Osteocyte (in vitro differentiated cells): Measurements from ENCODE around the gene PARG. TPM values are rescaled to one million over a fixed set of nuclear protein-coding genes. Genes with fewer than 3 reads are reported as not detected.

Experiments
- DNase-seq: peaks from one replicate; pipeline ENCODE4 v3.0.0; 2021; ENCODE audit warnings: mixed read lengths; ENCODE audit not compliant: unreplicated experiment; ENCODE audit errors: extremely low spot score
- H3K27ac Mint-ChIP-seq: one replicate; pipeline ENCODE4 v1.8.0; 2021; ENCODE audit warnings: mild to moderate bottlenecking, mixed read lengths; ENCODE audit not compliant: unreplicated experiment
- H3K27me3 Mint-ChIP-seq: one replicate; pipeline ENCODE4 v1.8.0; 2021; ENCODE audit warnings: mixed read lengths; ENCODE audit not compliant: unreplicated experiment
- H3K36me3 Mint-ChIP-seq: one replicate; pipeline ENCODE4 v1.8.0; 2021; ENCODE audit warnings: mixed read lengths; ENCODE audit not compliant: unreplicated experiment
- H3K4me1 Mint-ChIP-seq: one replicate; pipeline ENCODE4 v1.8.0; 2021; ENCODE audit warnings: mixed read lengths; ENCODE audit not compliant: unreplicated experiment
- H3K4me3 Mint-ChIP-seq: one replicate; pipeline ENCODE4 v1.8.0; 2021; ENCODE audit warnings: mild to moderate bottlenecking, moderate library complexity, mixed read lengths; ENCODE audit not compliant: unreplicated experiment
- H3K9me3 Mint-ChIP-seq: one replicate; pipeline ENCODE4 v1.8.0; 2021; ENCODE audit warnings: mixed read lengths; ENCODE audit not compliant: unreplicated experiment
- total RNA-seq: library from RNA; stranded (reverse); gene quantifications from 2 replicates; pipeline ENCODE4 v1.2.1, GENCODE V29; 2021
- TF ChIP-seq, protein P1 (sequence below): fragments of 200-600 bp; sonication (generic); IDR thresholded peaks from 2 replicates; pipeline ENCODE4 v1.5.0; 2021; ENCODE audit warnings: antibody characterized with exemption, mild to moderate bottlenecking, moderate library complexity

PARG gene
- total RNA-seq, 1 donor from 2014 or later: 30.7 TPM

DNA sequence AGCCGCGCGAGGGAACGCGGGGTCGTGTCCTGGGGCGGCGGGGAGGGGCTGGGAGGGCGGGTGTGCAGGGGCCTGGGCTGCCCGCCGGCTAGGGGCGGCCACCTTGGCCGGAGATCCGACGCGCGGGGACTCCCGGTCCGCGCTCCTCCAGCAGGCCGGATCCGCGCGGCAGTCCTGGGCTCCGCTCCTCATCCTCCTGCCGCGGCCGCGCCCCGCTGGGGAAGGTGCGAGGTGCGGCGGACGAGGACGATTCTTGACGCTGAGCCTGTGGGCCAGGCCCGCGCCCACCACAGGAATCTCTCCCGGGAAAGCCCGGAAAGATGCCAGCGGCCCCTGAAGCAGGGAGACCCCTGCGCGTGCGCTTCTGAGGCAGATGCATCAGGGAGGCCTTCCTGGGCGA, 173.1 kb downstream of the PARG start:
- Mint-ChIP-seq H3K4me3 (no peak overlapping the region), H3K36me3 (no peaks in the 10 kb centered on the region), H3K27ac (no peak overlapping the region), H3K4me1 (no peaks in the 10 kb centered on the region), H3K27me3 (peaks cover 23% of the 10 kb centered on the region), H3K9me3 (peaks cover 8% of the 10 kb centered on the region)
- DNase-seq: no peak
- TF ChIP-seq, protein P1, sequence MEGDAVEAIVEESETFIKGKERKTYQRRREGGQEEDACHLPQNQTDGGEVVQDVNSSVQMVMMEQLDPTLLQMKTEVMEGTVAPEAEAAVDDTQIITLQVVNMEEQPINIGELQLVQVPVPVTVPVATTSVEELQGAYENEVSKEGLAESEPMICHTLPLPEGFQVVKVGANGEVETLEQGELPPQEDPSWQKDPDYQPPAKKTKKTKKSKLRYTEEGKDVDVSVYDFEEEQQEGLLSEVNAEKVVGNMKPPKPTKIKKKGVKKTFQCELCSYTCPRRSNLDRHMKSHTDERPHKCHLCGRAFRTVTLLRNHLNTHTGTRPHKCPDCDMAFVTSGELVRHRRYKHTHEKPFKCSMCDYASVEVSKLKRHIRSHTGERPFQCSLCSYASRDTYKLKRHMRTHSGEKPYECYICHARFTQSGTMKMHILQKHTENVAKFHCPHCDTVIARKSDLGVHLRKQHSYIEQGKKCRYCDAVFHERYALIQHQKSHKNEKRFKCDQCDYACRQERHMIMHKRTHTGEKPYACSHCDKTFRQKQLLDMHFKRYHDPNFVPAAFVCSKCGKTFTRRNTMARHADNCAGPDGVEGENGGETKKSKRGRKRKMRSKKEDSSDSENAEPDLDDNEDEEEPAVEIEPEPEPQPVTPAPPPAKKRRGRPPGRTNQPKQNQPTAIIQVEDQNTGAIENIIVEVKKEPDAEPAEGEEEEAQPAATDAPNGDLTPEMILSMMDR: no peak

DNA sequence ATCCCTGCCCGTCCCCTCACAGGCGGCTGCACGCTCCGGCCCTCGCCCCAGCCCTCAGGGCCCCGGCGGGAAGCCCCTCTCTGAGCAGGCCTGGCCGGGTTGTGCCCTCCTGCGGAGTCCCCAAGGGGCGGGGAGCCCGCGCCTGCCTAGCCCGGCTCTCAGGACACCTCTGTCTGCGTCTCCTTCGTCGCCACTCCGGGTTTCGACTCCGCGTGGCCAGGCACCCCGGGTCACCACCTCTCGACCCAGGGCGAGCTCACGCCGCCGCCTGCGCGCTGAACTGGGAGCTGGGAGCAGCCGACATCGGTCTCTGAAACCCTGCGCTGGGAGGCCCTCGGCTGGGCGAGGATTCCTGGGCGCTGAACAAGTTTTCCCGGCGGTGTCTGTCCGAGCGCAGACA, 173.5 kb downstream of the PARG start:
- Mint-ChIP-seq H3K4me1 (no peaks in the 10 kb centered on the region), H3K27me3 (peaks cover 26% of the 10 kb centered on the region), H3K4me3 (no peak overlapping the region), H3K9me3 (peaks cover 8% of the 10 kb centered on the region), H3K27ac (no peak overlapping the region), H3K36me3 (no peaks in the 10 kb centered on the region)
- no peak for DNase-seq
- TF ChIP-seq, protein P1: no peak

Other genes with a start within 250 kb of the PARG start
- gene OGDHL, start 179.7 kb downstream of the PARG start, total RNA-seq: 0.86 and 1.7 TPM in 2 replicates
- gene TIMM23B, start within 50 bp of the PARG start, total RNA-seq: 21.3 TPM in 2 replicates
- gene AGAP6, start 46.4 kb upstream of the PARG start, total RNA-seq: 13.2 and 15.2 TPM in 2 replicates
- gene WASHC2A, start 125.9 kb upstream of the PARG start, total RNA-seq: 58.2 and 69.6 TPM in 2 replicates